ENCODE measurements around the gene VTI1A.
"Not testable (repeated sequence)": the region's sequence is repeated elsewhere in the genome, so short reads cannot be mapped to it uniquely, and the experiment has no call there.

DNA sequence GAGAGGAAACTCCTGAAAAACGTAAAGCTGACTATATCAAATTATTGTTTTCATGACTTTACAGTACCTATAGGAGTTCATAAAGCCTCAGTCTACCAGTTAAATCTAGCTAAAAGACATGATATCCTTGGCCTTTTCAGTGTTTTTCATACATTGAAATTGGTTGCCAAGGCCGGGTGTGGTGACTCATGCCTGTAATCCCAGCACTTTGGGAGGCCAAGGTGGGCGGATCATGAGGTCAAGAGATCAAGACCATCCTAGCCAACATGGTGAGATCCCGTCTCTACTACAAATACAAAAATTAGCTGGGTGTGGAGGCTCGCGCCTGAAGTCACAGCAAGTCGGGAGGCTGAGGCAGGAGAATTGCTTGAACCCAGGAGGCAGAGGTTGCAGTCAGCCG lies 53.0 kb downstream of the VTI1A start:
- TF ChIP-seq, protein P1, sequence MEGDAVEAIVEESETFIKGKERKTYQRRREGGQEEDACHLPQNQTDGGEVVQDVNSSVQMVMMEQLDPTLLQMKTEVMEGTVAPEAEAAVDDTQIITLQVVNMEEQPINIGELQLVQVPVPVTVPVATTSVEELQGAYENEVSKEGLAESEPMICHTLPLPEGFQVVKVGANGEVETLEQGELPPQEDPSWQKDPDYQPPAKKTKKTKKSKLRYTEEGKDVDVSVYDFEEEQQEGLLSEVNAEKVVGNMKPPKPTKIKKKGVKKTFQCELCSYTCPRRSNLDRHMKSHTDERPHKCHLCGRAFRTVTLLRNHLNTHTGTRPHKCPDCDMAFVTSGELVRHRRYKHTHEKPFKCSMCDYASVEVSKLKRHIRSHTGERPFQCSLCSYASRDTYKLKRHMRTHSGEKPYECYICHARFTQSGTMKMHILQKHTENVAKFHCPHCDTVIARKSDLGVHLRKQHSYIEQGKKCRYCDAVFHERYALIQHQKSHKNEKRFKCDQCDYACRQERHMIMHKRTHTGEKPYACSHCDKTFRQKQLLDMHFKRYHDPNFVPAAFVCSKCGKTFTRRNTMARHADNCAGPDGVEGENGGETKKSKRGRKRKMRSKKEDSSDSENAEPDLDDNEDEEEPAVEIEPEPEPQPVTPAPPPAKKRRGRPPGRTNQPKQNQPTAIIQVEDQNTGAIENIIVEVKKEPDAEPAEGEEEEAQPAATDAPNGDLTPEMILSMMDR (conservative IDR thresholded peaks at IDR 0.05), result not testable (repeated sequence)
- TF ChIP-seq EZH2 (IDR thresholded peaks at IDR 0.05; ENCODE audit: low read depth), result not testable (repeated sequence)
